ENCODE data around the gene TMEM267.

TMEM267 gene

GRCh38 chr5:43485406-43485805 lies 1.7 kb upstream of the TMEM267 start:
- peak overlapping the region; percentile 27; the same call in 1 of the 2 replicates for H2AFZ ChIP-seq (ENCODE audit: low read depth, low read length)
- ATAC-seq (ENCODE audit: insufficient read depth, low read depth) (no peak), DNase-seq (no peak)
- peak overlapping the region; percentile 92; the same call in 1 of the 2 replicates for H3K27ac ChIP-seq (ENCODE audit: low read length)
- H3K4me2 ChIP-seq (ENCODE audit: insufficient read depth, low read length), result peak overlapping the region; percentile 71
- no peak for TF ChIP-seq EZH2 (IDR thresholded peaks at IDR 0.05; ENCODE audit: borderline replicate concordance, low read depth, low read length, severe bottlenecking)
- TF ChIP-seq, protein P1, sequence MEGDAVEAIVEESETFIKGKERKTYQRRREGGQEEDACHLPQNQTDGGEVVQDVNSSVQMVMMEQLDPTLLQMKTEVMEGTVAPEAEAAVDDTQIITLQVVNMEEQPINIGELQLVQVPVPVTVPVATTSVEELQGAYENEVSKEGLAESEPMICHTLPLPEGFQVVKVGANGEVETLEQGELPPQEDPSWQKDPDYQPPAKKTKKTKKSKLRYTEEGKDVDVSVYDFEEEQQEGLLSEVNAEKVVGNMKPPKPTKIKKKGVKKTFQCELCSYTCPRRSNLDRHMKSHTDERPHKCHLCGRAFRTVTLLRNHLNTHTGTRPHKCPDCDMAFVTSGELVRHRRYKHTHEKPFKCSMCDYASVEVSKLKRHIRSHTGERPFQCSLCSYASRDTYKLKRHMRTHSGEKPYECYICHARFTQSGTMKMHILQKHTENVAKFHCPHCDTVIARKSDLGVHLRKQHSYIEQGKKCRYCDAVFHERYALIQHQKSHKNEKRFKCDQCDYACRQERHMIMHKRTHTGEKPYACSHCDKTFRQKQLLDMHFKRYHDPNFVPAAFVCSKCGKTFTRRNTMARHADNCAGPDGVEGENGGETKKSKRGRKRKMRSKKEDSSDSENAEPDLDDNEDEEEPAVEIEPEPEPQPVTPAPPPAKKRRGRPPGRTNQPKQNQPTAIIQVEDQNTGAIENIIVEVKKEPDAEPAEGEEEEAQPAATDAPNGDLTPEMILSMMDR (IDR thresholded peaks at IDR 0.05; ENCODE audit: borderline replicate concordance, extremely low read depth, low read length, poor library complexity, severe bottlenecking), result no peak
- H4K20me1 ChIP-seq (ENCODE audit: insufficient read depth, low read length), result no peaks in the 10 kb centered on the region
- no peaks in the 10 kb centered on the region for H3K27me3 ChIP-seq (ENCODE audit: insufficient read depth, low read length, poor library complexity)
- peaks cover 37% of the 10 kb centered on the region for H3K4me1 ChIP-seq (ENCODE audit: insufficient read depth, low read length)
- peaks cover 30% of the 10 kb centered on the region for H3K79me2 ChIP-seq (ENCODE audit: insufficient read depth, low read length)
- H3K36me3 ChIP-seq (ENCODE audit: insufficient read depth, low read length), result peaks cover 32% of the 10 kb centered on the region; the same call in 1 of the 2 replicates
- H3K4me3 ChIP-seq (ENCODE audit: low read depth in 1 of 2, low read length in 2 of 2), result no peak overlapping the region
- peak overlapping the region; percentile 80; the same call in 1 of the 2 replicates for H3K9ac ChIP-seq (ENCODE audit: low read depth, low read length)
- no peaks in the 10 kb centered on the region for H3K9me3 ChIP-seq (ENCODE audit: insufficient read depth, low read length, severe bottlenecking)

DNA sequence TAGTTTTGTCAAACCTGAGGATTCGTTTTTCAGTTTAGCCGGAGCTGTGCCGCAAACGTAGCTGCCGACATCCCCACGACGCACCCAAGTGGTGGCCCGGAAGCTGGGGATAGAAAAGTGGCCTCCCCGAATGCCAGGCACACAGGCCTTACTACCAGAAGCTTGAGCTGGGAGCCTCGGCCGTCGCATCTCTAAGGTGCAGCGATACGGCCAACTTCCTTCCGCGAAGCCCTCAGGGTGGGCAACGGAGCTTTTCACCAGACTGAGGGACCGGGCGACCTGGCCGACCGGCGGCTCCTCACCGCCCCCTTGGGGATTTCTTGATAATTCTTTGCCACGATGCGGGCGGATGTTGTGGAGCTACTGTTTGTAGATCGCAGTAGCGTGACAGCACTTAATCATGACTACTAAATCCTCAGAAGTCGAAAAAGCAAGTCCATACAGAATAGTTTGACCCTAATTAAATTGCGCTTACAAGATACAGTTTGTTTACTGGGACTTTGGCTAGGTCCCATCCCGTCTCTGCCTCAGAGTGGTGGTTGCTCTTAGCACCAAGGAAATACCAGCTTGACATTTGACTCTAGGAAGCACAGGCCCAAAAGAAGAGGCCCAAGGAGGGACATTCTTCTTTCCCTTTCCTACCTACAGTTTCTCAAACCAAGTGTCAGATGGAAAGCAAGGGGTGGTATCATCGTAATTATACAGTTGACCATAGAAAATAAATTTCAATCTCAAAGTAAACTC lies 613 bp upstream of the TMEM267 start:
- H3K36me3 ChIP-seq (ENCODE audit: insufficient read depth, low read length), result peaks cover 21% of the 10 kb centered on the region; the same call in 1 of the 2 replicates
- peak; percentile 72 for ATAC-seq (ENCODE audit: insufficient read depth, low read depth)
- H4K20me1 ChIP-seq (ENCODE audit: insufficient read depth, low read length), result no peaks in the 10 kb centered on the region
- peak; percentile 90 for DNase-seq
- H2AFZ ChIP-seq (ENCODE audit: low read depth, low read length), result peak overlapping the region; percentile 85
- TF ChIP-seq, protein P1 (IDR thresholded peaks at IDR 0.05; ENCODE audit: borderline replicate concordance, extremely low read depth, low read length, poor library complexity, severe bottlenecking), result peak; percentile 80
- TF ChIP-seq EZH2 (IDR thresholded peaks at IDR 0.05; ENCODE audit: borderline replicate concordance, low read depth, low read length, severe bottlenecking), result no peak
- H3K27ac ChIP-seq (ENCODE audit: low read length), result peak overlapping the region; percentile 92
- peaks cover 38% of the 10 kb centered on the region for H3K79me2 ChIP-seq (ENCODE audit: insufficient read depth, low read length)
- H3K4me2 ChIP-seq (ENCODE audit: insufficient read depth, low read length), result peak overlapping the region; percentile 71
- no peaks in the 10 kb centered on the region for H3K9me3 ChIP-seq (ENCODE audit: insufficient read depth, low read length, severe bottlenecking)
- H3K27me3 ChIP-seq (ENCODE audit: insufficient read depth, low read length, poor library complexity), result no peaks in the 10 kb centered on the region
- H3K4me3 ChIP-seq (ENCODE audit: low read depth in 1 of 2, low read length in 2 of 2), result peak overlapping the region; percentile 30 to 71; a peak in 3 of 4 replicates
- peak overlapping the region; percentile 80 for H3K9ac ChIP-seq (ENCODE audit: low read depth, low read length)
- H3K4me1 ChIP-seq (ENCODE audit: insufficient read depth, low read length), result peaks cover 37% of the 10 kb centered on the region

DNA sequence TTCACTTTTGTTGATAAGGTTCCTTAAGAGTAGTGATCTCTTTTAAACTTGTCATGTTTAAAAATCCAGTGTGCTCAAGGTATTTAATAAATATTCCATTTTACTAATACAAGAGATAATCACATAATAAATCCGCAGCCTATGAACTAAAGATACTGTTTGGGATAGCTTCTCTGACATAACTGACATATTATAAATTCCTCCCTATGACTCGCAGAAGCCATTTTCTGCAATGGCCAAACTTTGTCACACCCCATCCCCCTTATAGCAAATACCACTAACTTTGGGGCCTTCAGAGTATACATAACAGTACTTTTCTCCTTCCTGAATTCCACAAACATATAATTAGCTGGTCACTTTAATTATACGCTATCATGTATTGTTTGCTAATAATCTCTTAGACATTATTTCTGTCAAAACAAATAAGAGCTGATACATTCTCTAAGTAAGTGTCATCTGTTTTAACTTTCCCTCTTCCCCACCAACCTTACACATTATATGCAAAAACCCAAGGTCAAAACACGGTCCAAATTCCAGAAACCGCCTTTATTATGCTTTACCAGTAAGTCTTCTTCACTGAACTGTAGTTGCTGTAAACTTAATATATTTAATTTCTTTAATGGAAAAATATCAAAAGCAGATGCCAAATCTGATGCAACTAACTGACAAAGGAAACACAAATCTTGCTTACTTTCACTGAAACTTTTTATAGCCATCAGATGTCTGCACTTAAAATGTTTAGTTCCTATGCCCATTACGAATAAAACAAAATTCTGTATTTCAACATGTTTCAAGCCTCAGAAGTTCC lies 971 bp downstream of the TMEM267 start:
- Histone ChIP-seq H3K79me2 (ENCODE audit: insufficient read depth, low read length) (peaks cover 48% of the 10 kb centered on the region), H3K27me3 (ENCODE audit: insufficient read depth, low read length, poor library complexity) (no peaks in the 10 kb centered on the region), H3K9ac (ENCODE audit: low read depth, low read length) (peak overlapping the region; percentile 80), H3K4me1 (ENCODE audit: insufficient read depth, low read length) (peaks cover 37% of the 10 kb centered on the region), H3K36me3 (ENCODE audit: insufficient read depth, low read length) (peaks cover 6% of the 10 kb centered on the region; the same call in 1 of the 2 replicates), H3K4me3 (ENCODE audit: low read depth in 1 of 2, low read length in 2 of 2) (peak overlapping the region; percentile 30 to 71), H3K4me2 (ENCODE audit: insufficient read depth, low read length) (peak overlapping the region; percentile 71), H2AFZ (ENCODE audit: low read depth, low read length) (peak overlapping the region; percentile 85), H3K9me3 (ENCODE audit: insufficient read depth, low read length, severe bottlenecking) (no peaks in the 10 kb centered on the region), H4K20me1 (ENCODE audit: insufficient read depth, low read length) (no peaks in the 10 kb centered on the region), H3K27ac (ENCODE audit: low read length) (peak overlapping the region; percentile 92)
- TF ChIP-seq, protein P1 (IDR thresholded peaks at IDR 0.05; ENCODE audit: borderline replicate concordance, extremely low read depth, low read length, poor library complexity, severe bottlenecking), result no peak
- no peak for TF ChIP-seq EZH2 (IDR thresholded peaks at IDR 0.05; ENCODE audit: borderline replicate concordance, low read depth, low read length, severe bottlenecking)
- ATAC-seq (ENCODE audit: insufficient read depth, low read depth), result no peak
- no peak for DNase-seq

Data from DND-41 (cell line).